GM21360 (cell line): Measurements from ENCODE around the gene CD6.

Experiments
- ATAC-seq: cut with Tn5 transposase; IDR thresholded peaks from one replicate; pipeline ENCODE4 v1.9.1; 2021; ENCODE audit warnings: mild to moderate bottlenecking, moderate library complexity; ENCODE audit not compliant: unreplicated experiment

Gene CD6

GRCh38 chr11:61008971-61009370 lies 37.5 kb downstream of the CD6 start:
- ATAC-seq = no peak

GRCh38 chr11:61009392-61010275 lies 38.2 kb downstream of the CD6 start:
- ATAC-seq = no peak

- no peak for ATAC-seq
These were observed 39.2 kb downstream of the CD6 start for GRCh38 chr11:61010466-61011228.

GRCh38 chr11:61011229-61011870 lies 39.9 kb downstream of the CD6 start:
- ATAC-seq = no peak

GRCh38 chr11:61011950-61012736 lies 40.7 kb downstream of the CD6 start:
- ATAC-seq = no peak

GRCh38 chr11:61012737-61013215 lies 41.3 kb downstream of the CD6 start:
- ATAC-seq = no peak

- no peak for ATAC-seq
These were observed 46.6 kb downstream of the CD6 start for GRCh38 chr11:61018059-61018458.

- ATAC-seq = no peak
These were observed 47.8 kb downstream of the CD6 start for GRCh38 chr11:61019037-61019831.

- no peak for ATAC-seq
These were observed 48.4 kb downstream of the CD6 start for GRCh38 chr11:61019832-61020405.

- ATAC-seq = no peak
These were observed 49.2 kb downstream of the CD6 start for GRCh38 chr11:61020551-61021235.

- no peak for ATAC-seq
These were observed 50.3 kb downstream of the CD6 start for GRCh38 chr11:61021661-61022212.

GRCh38 chr11:61022311-61023085 lies 51.0 kb downstream of the CD6 start:
- no peak for ATAC-seq

GRCh38 chr11:61023086-61023965 lies 51.8 kb downstream of the CD6 start:
- ATAC-seq = no peak

- ATAC-seq = no peak
These were observed 52.5 kb downstream of the CD6 start for GRCh38 chr11:61023966-61024295.

- ATAC-seq = no peak
These were observed 53.7 kb downstream of the CD6 start for GRCh38 chr11:61024938-61025820.

GRCh38 chr11:61025821-61026120 lies 54.3 kb downstream of the CD6 start:
- ATAC-seq = no peak
